GM06990 (cell line): ENCODE data around the gene HOXA5.

Experiments
- DNase-seq: peaks from one replicate; pipeline ENCODE4 v3.0.0-alpha.2; 2011; ENCODE audit not compliant: insufficient read length; ENCODE audit errors: extremely low read depth
- H3K27me3 ChIP-seq: replicated peaks from 2 replicates; pipeline ENCODE4 v1.6.0; 2011; ENCODE audit warnings: low read length; ENCODE audit not compliant: control insufficient read depth, insufficient read depth
- H3K36me3 ChIP-seq: 2 replicates; pipeline ENCODE4 v1.5.1; 2011; ENCODE audit warnings: low read length; ENCODE audit not compliant: control insufficient read depth, insufficient read depth
- H3K4me3 ChIP-seq: replicated peaks from 2 replicates; pipeline ENCODE4 v1.5.1; 2011; ENCODE audit warnings: low read depth, mild to moderate bottlenecking, control low read depth, low read length
- CTCF ChIP-seq: IDR thresholded peaks from 2 replicates; pipeline ENCODE4 v1.5.1; 2011; ENCODE audit warnings: low read length, control low read depth, mild to moderate bottlenecking, inconsistent platforms; ENCODE audit not compliant: insufficient read depth, poor library complexity, severe bottlenecking

HOXA5 gene

DNA sequence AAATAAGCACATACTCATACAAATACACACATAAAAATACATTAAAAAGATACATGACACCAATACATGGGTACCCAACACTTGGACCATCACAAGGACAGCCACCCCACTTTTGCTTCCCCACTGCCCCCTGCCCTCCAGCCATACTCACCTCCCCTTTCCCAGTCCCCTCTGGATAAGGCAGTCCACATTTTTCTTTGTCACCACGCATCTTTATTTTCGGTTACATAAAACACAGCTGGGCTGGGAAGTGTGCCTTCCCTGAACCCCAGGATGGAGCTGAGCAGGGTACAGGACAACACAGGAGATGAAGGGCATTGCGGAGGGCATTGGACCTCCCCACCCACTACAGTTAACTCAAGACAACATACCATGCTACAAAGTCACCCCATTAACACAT is 10.0 kb upstream of the HOXA5 start:
- Histone ChIP-seq H3K36me3 (no peaks in the 10 kb centered on the region), H3K4me3 (no peak overlapping the region), H3K27me3 (no peaks in the 10 kb centered on the region; the same call in 1 of the 2 replicates)
- no peak for DNase-seq
- no peak for TF ChIP-seq CTCF

DNA sequence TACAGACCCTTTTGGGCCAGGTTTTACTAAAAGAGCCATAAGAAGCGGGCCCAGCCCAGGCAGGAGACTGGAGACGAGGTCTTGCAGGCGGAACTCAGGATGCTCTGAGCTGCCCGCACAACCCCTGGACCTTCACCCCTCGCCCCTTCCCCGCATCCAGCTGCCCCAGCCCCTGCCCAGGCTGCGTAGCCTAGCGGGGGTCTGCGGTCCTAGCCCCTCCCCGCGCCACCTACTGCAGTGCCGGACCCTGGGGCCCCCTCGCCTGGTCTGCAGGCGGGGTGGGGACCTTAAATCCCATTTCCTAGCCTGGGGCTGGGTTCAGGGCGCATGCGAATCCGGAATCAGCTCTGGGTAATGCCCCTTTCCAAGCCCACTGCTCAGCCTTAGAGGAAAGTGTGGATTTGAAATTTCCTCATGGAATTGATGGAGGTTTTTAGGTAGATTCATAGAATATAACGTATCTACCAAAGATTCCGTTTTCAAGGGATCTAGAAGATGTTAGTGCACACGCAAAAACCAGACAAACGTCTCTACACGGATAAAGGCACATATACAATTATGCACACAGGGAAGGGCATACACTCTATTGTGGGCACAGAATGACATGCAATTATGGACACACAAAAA is 9.4 kb upstream of the HOXA5 start:
- TF ChIP-seq CTCF = no peak
- H3K4me3 ChIP-seq = no peak overlapping the region
- peaks cover 2% of the 10 kb centered on the region; the same call in 1 of the 2 replicates for H3K27me3 ChIP-seq
- DNase-seq = no peak
- H3K36me3 ChIP-seq = no peaks in the 10 kb centered on the region

DNA sequence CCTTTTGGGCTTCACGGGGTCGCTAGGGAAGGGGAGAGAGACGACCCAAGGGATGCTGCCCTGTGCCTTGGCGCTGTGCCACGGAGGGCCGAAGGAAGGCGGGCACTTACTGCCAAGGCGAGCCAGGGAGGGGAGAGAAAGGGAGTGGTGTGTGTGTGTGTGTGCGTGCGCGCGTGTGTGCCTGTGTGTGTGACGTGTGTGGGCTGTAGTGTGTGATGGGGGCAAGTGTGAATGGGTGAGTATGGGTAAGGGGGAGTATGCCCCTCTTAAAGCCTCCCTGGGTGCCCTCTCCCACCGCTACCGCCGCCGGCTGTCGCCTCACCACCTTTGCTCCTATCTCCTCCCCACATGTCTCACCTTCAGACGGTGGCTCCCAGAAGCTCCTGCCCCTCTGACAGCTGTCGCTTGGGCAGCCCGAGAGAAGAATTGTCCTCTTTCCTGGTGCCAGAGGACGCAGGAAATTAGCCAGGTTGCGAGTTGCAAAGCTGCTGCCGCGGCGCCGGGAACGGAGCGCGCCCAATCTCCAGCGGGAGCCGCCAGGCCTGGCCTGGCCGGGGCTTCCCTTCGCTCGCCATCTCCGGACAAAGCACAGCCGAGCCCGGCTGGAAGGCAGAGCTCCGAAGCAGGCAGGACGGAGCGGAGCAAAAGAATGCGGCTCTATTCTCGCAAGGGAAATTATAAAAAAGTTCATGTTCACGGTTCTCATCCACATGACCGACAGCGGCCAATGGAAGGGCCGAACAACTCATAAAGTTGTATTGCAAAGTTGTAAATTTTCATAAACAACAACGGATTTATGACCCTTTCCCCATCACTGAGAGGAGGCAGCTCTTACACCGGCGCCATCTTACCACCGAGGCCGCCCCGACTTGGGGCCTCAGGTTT is 8.7 kb upstream of the HOXA5 start, which contains the start of gene HOXA3:
Gene HOXA3 (minus strand): TSS at position 653 of the 885 bp plus-strand sequence. CDS start 41,943 bp downstream, outside the sequence.
- Histone ChIP-seq H3K36me3 (no peaks in the 10 kb centered on the region), H3K27me3 (peaks cover 2% of the 10 kb centered on the region; the same call in 1 of the 2 replicates), H3K4me3 (no peak within 1 kb of the TSS)
- no peak for DNase-seq
- TF ChIP-seq CTCF = no peak

GRCh38 chr7:27151341-27151930 is 8.0 kb upstream of the HOXA5 start:
- H3K4me3 ChIP-seq = peak overlapping the region; percentile 51
- TF ChIP-seq CTCF = no peak
- no peaks in the 10 kb centered on the region for H3K36me3 ChIP-seq
- H3K27me3 ChIP-seq = peaks cover 2% of the 10 kb centered on the region; the same call in 1 of the 2 replicates
- no peak for DNase-seq

- H3K36me3 ChIP-seq = no peaks in the 10 kb centered on the region
- TF ChIP-seq CTCF = peak; percentile 79
- H3K27me3 ChIP-seq = peaks cover 2% of the 10 kb centered on the region; the same call in 1 of the 2 replicates
- DNase-seq = peak; percentile 83
- peak overlapping the region; percentile 51 for H3K4me3 ChIP-seq
Measured at GRCh38 chr7:27150568-27151340, 7.3 kb upstream of the HOXA5 start.
